ENCODE data around the gene ITSN1.

- no peak for TF ChIP-seq CTCF (IDR thresholded peaks at IDR 0.05)
- TF ChIP-seq POLR2A (IDR thresholded peaks at IDR 0.05), result no peak
Observed at GRCh38 chr21:33774551-33774950, 132.2 kb downstream of the ITSN1 start.
